PC-3 (cell line): Measurements from ENCODE around the gene DMD.

ENCODE experiments used
- CTCF ChIP-seq: fragments of 300-600 bp; sonication (generic); conservative IDR thresholded peaks from 2 replicates; pipeline ENCODE4 v1.5.1; 2017; ENCODE audit warnings: antibody characterized with exemption, low read depth, mild to moderate bottlenecking, low read length
- EZH2 ChIP-seq: fragments of 300-600 bp; sonication (generic); IDR thresholded peaks from one replicate; pipeline ENCODE4 v1.6.1; 2017; ENCODE audit warnings: antibody characterized with exemption, mild to moderate bottlenecking, low read length; ENCODE audit not compliant: unreplicated experiment
- EZH2phosphoT487 ChIP-seq: fragments of 300-600 bp; sonication (generic); IDR thresholded peaks from 2 replicates; pipeline ENCODE4 v1.6.1; 2018; ENCODE audit warnings: mild to moderate bottlenecking, antibody characterized with exemption, low read length, borderline replicate concordance

- TF ChIP-seq CTCF (no peak), EZH2phosphoT487 (no peak), EZH2 (no peak)
These were observed 1374.9 kb downstream of the DMD start for GRCh38 chrX:31836479-31836878.
